GM23338 (cell line): ENCODE results near the gene R3HDM1. TPM values are rescaled to one million over a fixed set of nuclear protein-coding genes. Genes with fewer than 3 reads are reported as not detected.

Experiments used
- ATAC-seq: fragments of 200-7000 bp; cut with Tn5 transposase; 3 replicates; pipeline ENCODE4 v1.9.1; 2020
- DNase-seq: peaks from one replicate; pipeline ENCODE4 v3.0.0-alpha.2; 2015; ENCODE audit warnings: low spot score
- H2AFZ ChIP-seq: fragments of 200-600 bp; sonication (generic); 2 replicates; pipeline ENCODE4 v1.8.0; 2016; ENCODE audit warnings: antibody characterized with exemption, mild to moderate bottlenecking, moderate library complexity
- H3F3A ChIP-seq: fragments of 200-600 bp; sonication (generic); replicated peaks from 2 replicates; pipeline ENCODE4 v1.8.0; 2017; ENCODE audit warnings: antibody characterized with exemption, mixed run types, low read depth
- H3K27ac ChIP-seq: fragments of 200-600 bp; sonication (generic); 2 replicates; pipeline ENCODE4 v1.6.1; 2016; ENCODE audit warnings: low read depth
- H3K27me3 ChIP-seq: fragments of 200-600 bp; sonication (generic); 2 replicates; pipeline ENCODE4 v1.8.0; 2016; ENCODE audit warnings: mild to moderate bottlenecking, mixed run types, moderate library complexity; ENCODE audit not compliant: insufficient read depth
- H3K36me3 ChIP-seq: fragments of 200-600 bp; sonication (generic); 2 replicates; pipeline ENCODE4 v1.8.0; 2016; ENCODE audit warnings: mild to moderate bottlenecking; ENCODE audit not compliant: insufficient read depth
- H3K4me1 ChIP-seq: fragments of 200-600 bp; sonication (generic); 2 replicates; pipeline ENCODE4 v1.8.0; 2016; ENCODE audit warnings: mild to moderate bottlenecking, moderate library complexity; ENCODE audit not compliant: insufficient read depth
- H3K4me2 ChIP-seq: fragments of 200-600 bp; sonication (generic); 2 replicates; pipeline ENCODE4 v1.7.1; 2017; ENCODE audit warnings: mixed run types
- H3K4me3 ChIP-seq: fragments of 200-600 bp; sonication (generic); 2 replicates; pipeline ENCODE4 v1.6.1; 2016; ENCODE audit warnings: mixed run types
- H3K79me2 ChIP-seq: fragments of 200-600 bp; sonication (generic); replicated peaks from 2 replicates; pipeline ENCODE4 v1.8.0; 2017; ENCODE audit warnings: mild to moderate bottlenecking; ENCODE audit not compliant: insufficient read depth
- H3K9me2 ChIP-seq: fragments of 200-600 bp; sonication (generic); 2 replicates; pipeline ENCODE4 v1.8.0; 2017; ENCODE audit not compliant: insufficient read depth
- H4K20me1 ChIP-seq: fragments of 200-600 bp; sonication (generic); replicated peaks from 2 replicates; pipeline ENCODE4 v1.8.0; 2017; ENCODE audit warnings: mild to moderate bottlenecking; ENCODE audit not compliant: insufficient read depth
- H3K27ac Mint-ChIP-seq: 2 replicates; pipeline ENCODE4 v1.8.0; 2020; ENCODE audit warnings: inconsistent platforms, mild to moderate bottlenecking, moderate library complexity, mixed read lengths
- H3K27me3 Mint-ChIP-seq: 3 replicates; pipeline ENCODE4 v1.8.0; 2022; ENCODE audit warnings: low read depth, mild to moderate bottlenecking, moderate library complexity, mixed read lengths, inconsistent platforms; ENCODE audit not compliant: insufficient read depth, poor library complexity
- H3K36me3 Mint-ChIP-seq: 3 replicates; pipeline ENCODE4 v1.8.0; 2021; ENCODE audit warnings: low read depth, mild to moderate bottlenecking, inconsistent platforms, moderate library complexity, mixed read lengths
- H3K4me1 Mint-ChIP-seq: 3 replicates; pipeline ENCODE4 v1.8.0; 2020; ENCODE audit warnings: mild to moderate bottlenecking, inconsistent platforms, mixed read lengths
- H3K4me3 Mint-ChIP-seq: 3 replicates; pipeline ENCODE4 v1.8.0; 2021; ENCODE audit warnings: moderate library complexity, mild to moderate bottlenecking, inconsistent platforms, mixed read lengths
- H3K9me3 Mint-ChIP-seq: 3 replicates; pipeline ENCODE4 v1.8.0; 2020; ENCODE audit warnings: moderate library complexity, mild to moderate bottlenecking, inconsistent platforms, mixed read lengths
- EZH2phosphoT487 ChIP-seq: fragments of 200-600 bp; sonication (generic); IDR thresholded peaks from one replicate; pipeline ENCODE4 v1.8.1; 2018; ENCODE audit warnings: antibody characterized with exemption; ENCODE audit not compliant: unreplicated experiment
- POLR2AphosphoS5 ChIP-seq: IDR thresholded peaks from 2 replicates; pipeline ENCODE4 v1.6.1; 2016; ENCODE audit warnings: antibody characterized with exemption, low read depth
- ZNF462 ChIP-seq: fragments of 250-450 bp; sonication (Bioruptor Pico); IDR thresholded peaks from 2 replicates; pipeline ENCODE4 v1.5.0; 2020; ENCODE audit warnings: mild to moderate bottlenecking, moderate library complexity
- polyA plus RNA-seq: library from polyadenylated mRNA; unstranded; fragments of >200 nt; fragmentation: Nextera tagmentation; extraction: Ambion mirVana; gene quantifications from 2 replicates; pipeline ENCODE4 v1.2.1, GENCODE V29; 2016
- total RNA-seq: library from RNA; depleted of rRNA; stranded (reverse); fragments of >200 nt; shearing (Covaris generic); gene quantifications from 2 replicates; pipeline ENCODE4 v1.2.3, GENCODE V29; 2014
- TF ChIP-seq, protein P1 (sequence below), 2 experiments: fragments of 200-600 bp in 1 of 2; sonication (generic) in 1 of 2; conservative IDR thresholded peaks; 2 replicates each; pipeline versions ENCODE4 v1.5.1 to v1.6.1; 2016 to 2017; ENCODE audit warnings: antibody characterized with exemption in 2 of 2, low read depth in 2 of 2, mild to moderate bottlenecking in 2 of 2, moderate library complexity in 1 of 2

R3HDM1 gene
- total and polyA plus RNA-seq, 2 experiments from 2014 or later, result 63.1 to 88.8 TPM

DNA sequence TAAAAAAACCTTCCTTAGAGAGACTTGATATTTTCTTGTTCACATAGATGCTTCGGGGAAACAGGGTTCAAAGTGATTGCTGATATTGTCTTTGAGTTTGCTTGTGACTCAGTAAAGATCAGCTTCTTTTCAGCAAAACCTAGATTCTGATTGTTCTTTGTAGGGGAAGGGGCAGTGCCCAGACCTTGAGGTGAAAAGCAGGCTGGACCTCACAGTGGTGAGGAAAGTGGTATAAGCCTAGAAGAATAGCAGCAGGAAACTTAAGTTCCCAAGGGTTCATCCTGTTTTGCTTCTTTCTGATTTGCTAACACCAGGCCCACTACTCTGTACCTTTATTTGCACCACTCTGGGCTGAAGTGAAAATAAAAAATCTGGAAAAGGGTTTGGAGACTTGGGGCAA, 231.2 kb downstream of the R3HDM1 start:
- TF ChIP-seq, protein P1, sequence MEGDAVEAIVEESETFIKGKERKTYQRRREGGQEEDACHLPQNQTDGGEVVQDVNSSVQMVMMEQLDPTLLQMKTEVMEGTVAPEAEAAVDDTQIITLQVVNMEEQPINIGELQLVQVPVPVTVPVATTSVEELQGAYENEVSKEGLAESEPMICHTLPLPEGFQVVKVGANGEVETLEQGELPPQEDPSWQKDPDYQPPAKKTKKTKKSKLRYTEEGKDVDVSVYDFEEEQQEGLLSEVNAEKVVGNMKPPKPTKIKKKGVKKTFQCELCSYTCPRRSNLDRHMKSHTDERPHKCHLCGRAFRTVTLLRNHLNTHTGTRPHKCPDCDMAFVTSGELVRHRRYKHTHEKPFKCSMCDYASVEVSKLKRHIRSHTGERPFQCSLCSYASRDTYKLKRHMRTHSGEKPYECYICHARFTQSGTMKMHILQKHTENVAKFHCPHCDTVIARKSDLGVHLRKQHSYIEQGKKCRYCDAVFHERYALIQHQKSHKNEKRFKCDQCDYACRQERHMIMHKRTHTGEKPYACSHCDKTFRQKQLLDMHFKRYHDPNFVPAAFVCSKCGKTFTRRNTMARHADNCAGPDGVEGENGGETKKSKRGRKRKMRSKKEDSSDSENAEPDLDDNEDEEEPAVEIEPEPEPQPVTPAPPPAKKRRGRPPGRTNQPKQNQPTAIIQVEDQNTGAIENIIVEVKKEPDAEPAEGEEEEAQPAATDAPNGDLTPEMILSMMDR (conservative IDR thresholded peaks at IDR 0.05; ENCODE audit: low read depth in 2 of 2), result no peak
- no peak for TF ChIP-seq ZNF462 (CRISPR knock-in tag)
- Mint-ChIP-seq H3K36me3 (peaks cover 70% of the 10 kb centered on the region), H3K4me1 (no peaks in the 10 kb centered on the region), H3K27me3 (no peaks in the 10 kb centered on the region), H3K9me3 (no peaks in the 10 kb centered on the region), H3K4me3 (no peak overlapping the region), H3K27ac (no peak overlapping the region)
- Histone ChIP-seq H3K27me3 (no peaks in the 10 kb centered on the region), H2AFZ (no peak overlapping the region), H3F3A (0 out of 2 replicates have a peak, but pooled peaks cover 2% of the 10 kb centered on the region), H3K9me2 (no peaks in the 10 kb centered on the region), H3K4me2 (no peak overlapping the region), H3K36me3 (peaks cover 66% of the 10 kb centered on the region), H3K4me3 (no peak overlapping the region), H3K27ac (no peak overlapping the region), H3K79me2 (no peaks in the 10 kb centered on the region; the same call in none of the 2 replicates), H4K20me1 (peaks cover 7% of the 10 kb centered on the region; the same call in 1 of the 2 replicates), H3K4me1 (no peaks in the 10 kb centered on the region)
- no peak for DNase-seq
- no peak for ATAC-seq

DNA sequence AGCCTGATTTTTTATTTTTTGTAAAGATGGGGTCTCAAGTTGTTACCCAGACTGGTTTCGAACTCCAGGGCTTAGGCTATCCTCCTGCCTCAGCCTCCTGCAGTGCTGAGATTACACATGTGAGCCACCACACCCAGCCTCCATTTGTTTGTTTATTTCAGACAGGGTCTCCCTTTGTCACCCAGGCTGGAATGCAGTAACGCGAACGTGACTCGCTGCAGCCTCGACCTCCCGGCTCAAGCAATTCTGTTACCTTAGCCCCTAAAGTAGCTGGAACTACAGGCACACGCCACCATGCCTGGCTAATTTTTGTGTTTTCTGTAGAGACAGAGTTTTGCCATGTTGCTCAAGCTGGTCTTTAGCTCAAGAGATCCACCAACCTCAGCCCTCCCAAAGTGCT, 237.6 kb downstream of the R3HDM1 start:
- no peak overlapping the region for H3K4me3 Mint-ChIP-seq
- no peak for ATAC-seq
- H3K36me3 Mint-ChIP-seq, result peaks cover 83% of the 10 kb centered on the region
- Histone ChIP-seq H3K27me3 (no peaks in the 10 kb centered on the region), H3K4me2 (no peak overlapping the region), H2AFZ (no peak overlapping the region), H3K27ac (peak overlapping the region; percentile 30; the same call in 1 of the 2 replicates), H3K4me1 (no peaks in the 10 kb centered on the region), H3K79me2 (no peaks in the 10 kb centered on the region; the same call in 1 of the 2 replicates), H3F3A (0 out of 2 replicates have a peak, but pooled peaks cover 2% of the 10 kb centered on the region), H4K20me1 (peaks cover 11% of the 10 kb centered on the region), H3K36me3 (peaks cover 64% of the 10 kb centered on the region), H3K4me3 (no peak overlapping the region), H3K9me2 (no peaks in the 10 kb centered on the region)
- DNase-seq, result no peak
- H3K9me3 Mint-ChIP-seq, result no peaks in the 10 kb centered on the region
- peaks cover 4% of the 10 kb centered on the region for H3K27me3 Mint-ChIP-seq
- no peaks in the 10 kb centered on the region for H3K4me1 Mint-ChIP-seq
- H3K27ac Mint-ChIP-seq, result peak overlapping the region; percentile 44; the same call in 1 of the 2 replicates
- TF ChIP-seq ZNF462 (CRISPR knock-in tag) (no peak), EZH2phosphoT487 (no peak), POLR2AphosphoS5 (no peak)
